Tibial nerve (tissue), 3 donors: ENCODE measurements around the gene CFAP45.

Source experiments
- CTCF ChIP-seq, 5 experiments: fragments of 200-600 bp in 3 of 5; fragments of 450-650 bp in 2 of 5; sonication (generic) in 3 of 5; IDR thresholded peaks; one replicate each; pipeline ENCODE4 v1.5.1; 2016 to 2019; ENCODE audit warnings: antibody characterized with exemption in 5 of 5, mild to moderate bottlenecking in 3 of 5, moderate library complexity in 2 of 5
- POLR2A ChIP-seq, 2 donors: fragments of 450-650 bp; IDR thresholded peaks; one replicate each; pipeline ENCODE4 v1.6.1; 2017; ENCODE audit warnings: antibody characterized with exemption in 2 of 2, mild to moderate bottlenecking in 2 of 2, moderate library complexity in 2 of 2

DNA sequence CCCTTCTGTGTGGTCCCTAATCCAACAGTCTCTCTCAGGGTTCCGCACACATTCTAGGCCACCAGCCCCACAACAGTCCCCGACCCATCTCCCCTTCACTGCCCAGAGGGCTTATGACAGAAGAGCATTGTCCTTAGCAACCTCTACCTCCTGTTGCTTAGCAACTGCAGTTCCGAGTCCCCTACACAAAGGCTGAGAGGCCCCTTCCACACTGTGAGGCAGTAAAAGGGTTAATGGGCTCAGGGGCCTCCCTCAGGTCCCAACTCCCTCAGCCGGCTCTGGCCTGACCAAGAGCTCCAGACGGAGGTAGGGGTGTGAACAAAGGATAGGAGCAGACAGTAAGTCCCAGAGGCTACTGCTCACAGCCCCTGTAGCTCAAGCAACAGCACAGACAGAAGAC lies 41.2 kb upstream of the CFAP45 start:
- TF ChIP-seq POLR2A (IDR thresholded peaks at IDR 0.05) (no peak), CTCF (IDR thresholded peaks at IDR 0.05) (no peak)
